Fibroblast of the aortic adventitia (primary cell): ENCODE measurements around the gene CTSF. TPM values are rescaled to one million over a fixed set of nuclear protein-coding genes. Genes with fewer than 3 reads are reported as not detected.

Source experiments
- DNase-seq: peaks from one replicate; pipeline ENCODE4 v3.0.0-alpha.2; 2010; ENCODE audit warnings: low read depth
- H3K4me3 ChIP-seq: 2 replicates; pipeline ENCODE4 v1.5.1; 2011; ENCODE audit warnings: low read depth, mild to moderate bottlenecking, control low read depth, low read length, moderate library complexity
- CTCF ChIP-seq: IDR thresholded peaks from 2 replicates; pipeline ENCODE4 v1.5.1; 2011; ENCODE audit warnings: mild to moderate bottlenecking, low read length, control low read depth, inconsistent platforms; ENCODE audit not compliant: insufficient read depth
- total RNA-seq: library from RNA; depleted of rRNA; stranded (reverse); fragments of >200 nt; gene quantifications from 2 replicates; pipeline ENCODE4 v1.2.3, GENCODE V29; 2012; ENCODE audit warnings: low replicate concordance

The CTSF gene
- total RNA-seq, 1 donor = 35.0 TPM

GRCh38 chr11:66570850-66571180 is 2.4 kb upstream of the CTSF start:
- H3K4me3 ChIP-seq = no peak overlapping the region
- no peak for DNase-seq
- TF ChIP-seq CTCF = no peak

- no peak for TF ChIP-seq CTCF
These were observed 1.9 kb upstream of the CTSF start for GRCh38 chr11:66570079-66570849.

GRCh38 chr11:66569076-66569475 is 670 bp upstream of the CTSF start:
- H3K4me3 ChIP-seq = no peak overlapping the region
- DNase-seq = no peak
- no peak for TF ChIP-seq CTCF

More at GRCh38 chr11:66570079-66570849, 1.9 kb upstream of the CTSF start:
- peak; percentile 12 for DNase-seq
- H3K4me3 ChIP-seq = no peak overlapping the region

- TF ChIP-seq CTCF = no peak
- no peak for DNase-seq
- H3K4me3 ChIP-seq = peak overlapping the region; percentile 63
These were observed 651 bp downstream of the CTSF start for GRCh38 chr11:66567787-66568123.

- no peak for DNase-seq
- TF ChIP-seq CTCF = no peak
- no peak overlapping the region for H3K4me3 ChIP-seq
These were observed 2.2 kb downstream of the CTSF start for GRCh38 chr11:66566221-66566620.

- DNase-seq = no peak
- no peak overlapping the region for H3K4me3 ChIP-seq
- TF ChIP-seq CTCF = no peak
These were observed 3.4 kb downstream of the CTSF start for GRCh38 chr11:66564984-66565383.

GRCh38 chr11:66564538-66564937 is 3.9 kb downstream of the CTSF start:
- DNase-seq = no peak
- H3K4me3 ChIP-seq = no peak overlapping the region
- TF ChIP-seq CTCF = no peak
